HCEC 1CT (cell line): ENCODE measurements around the gene OR4D11.

Experiments used
- DNase-seq: peaks from one replicate; pipeline ENCODE4 v3.0.0-alpha.2; 2017

The OR4D11 gene

DNA sequence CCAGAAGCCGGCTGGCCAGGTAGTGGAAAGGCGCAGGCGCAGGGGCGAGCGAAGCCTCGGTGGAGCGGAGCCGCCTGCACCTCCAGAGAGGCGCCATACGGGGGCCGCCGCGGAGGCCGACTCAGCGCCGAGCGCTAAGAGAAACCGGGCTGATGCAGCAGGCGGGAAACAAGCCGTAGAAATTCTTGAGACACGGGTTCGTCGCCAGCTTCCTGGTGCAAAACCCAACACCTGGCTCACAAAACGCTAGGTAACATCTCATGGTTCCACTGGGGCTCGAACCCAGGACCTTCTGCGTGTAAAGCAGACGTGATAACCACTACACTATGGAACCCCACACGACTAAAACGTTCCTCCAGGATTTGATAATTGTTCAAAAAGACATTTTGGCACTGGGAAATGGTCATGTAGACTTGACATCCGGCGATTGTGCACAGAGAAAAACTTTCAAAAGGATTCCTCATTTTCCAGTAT, 47.0 kb downstream of the OR4D11 start:
- DNase-seq: peak; percentile 97

- DNase-seq: peak; percentile 84
These were observed 47.7 kb downstream of the OR4D11 start for GRCh38 chr11:59550842-59551658.

- peak; percentile 80 for DNase-seq
These were observed 48.5 kb downstream of the OR4D11 start for GRCh38 chr11:59551659-59552521.

DNA sequence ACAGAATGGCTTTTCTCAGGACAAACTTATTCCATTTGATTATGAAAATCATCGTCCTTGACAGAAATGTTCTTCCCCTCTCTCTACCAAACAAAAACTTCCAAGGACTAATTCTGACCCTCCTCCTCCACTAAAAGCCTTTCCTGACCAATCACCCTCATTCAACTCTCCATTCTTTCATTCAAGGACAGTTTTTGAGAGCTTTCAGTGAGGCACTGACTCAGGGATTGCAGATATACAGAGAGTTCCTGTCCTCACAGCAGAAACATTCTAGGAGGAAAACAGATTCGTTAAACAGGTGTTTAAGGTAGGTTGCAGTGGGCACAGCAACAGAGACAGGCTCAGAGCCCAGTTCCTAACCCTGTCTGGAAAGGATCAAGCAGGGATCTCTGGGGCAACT, 49.5 kb downstream of the OR4D11 start:
- DNase-seq: no peak

DNA sequence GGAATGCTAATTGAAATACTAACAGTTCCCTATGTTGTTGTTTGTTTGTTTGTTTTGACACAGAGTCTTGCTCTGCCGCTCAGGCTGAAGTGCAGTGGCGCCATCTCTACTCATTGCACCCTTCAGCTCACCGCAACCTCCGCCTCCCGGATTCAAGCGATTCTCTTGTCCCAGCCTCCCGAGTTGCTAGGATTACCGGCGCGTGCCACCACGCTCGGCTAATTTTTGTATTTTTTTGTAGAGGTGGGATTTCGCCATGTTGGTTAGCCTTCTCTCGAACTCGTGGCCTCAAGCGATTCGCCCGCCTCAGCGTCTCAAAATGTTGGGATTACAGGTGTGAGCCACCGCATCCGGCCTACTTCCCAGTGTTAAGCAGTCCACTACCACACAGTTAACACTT, 49.9 kb downstream of the OR4D11 start:
- no peak for DNase-seq
